ENCODE measurements around the gene OXCT1.

Gene OXCT1

DNA sequence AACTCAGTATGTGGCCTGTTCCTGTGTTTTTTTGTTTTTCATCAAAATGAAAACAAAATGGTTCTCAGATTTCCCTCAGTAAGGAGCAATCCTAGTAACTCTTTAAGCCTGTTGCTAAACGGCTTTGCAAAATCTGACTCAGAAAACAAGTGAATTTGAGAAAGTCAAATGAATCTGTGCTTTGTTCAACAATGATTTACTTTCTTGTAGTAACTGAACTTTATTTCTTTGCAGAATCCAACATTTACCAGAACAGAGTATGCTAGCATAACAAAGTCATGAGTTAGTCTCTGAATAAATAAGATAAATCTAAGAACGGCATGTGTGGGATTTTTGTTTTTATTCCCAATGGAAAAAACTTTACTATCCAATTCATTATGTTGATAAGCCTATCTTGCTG is 93.8 kb downstream of the OXCT1 start:
- no peaks in the 10 kb centered on the region for H3K9me3 ChIP-seq (ENCODE audit: control insufficient read depth in 2 of 2, low read length in 2 of 2)
- H3K27me3 ChIP-seq (ENCODE audit: control insufficient read depth in 1 of 2, insufficient read depth in 2 of 2, low read length in 2 of 2) = no peaks in the 10 kb centered on the region
- no peak overlapping the region for H3K9ac ChIP-seq (ENCODE audit: low read length in 2 of 2)
- H3K4me1 ChIP-seq (ENCODE audit: control insufficient read depth, insufficient read depth, low read length) = no peaks in the 10 kb centered on the region
- no peaks in the 10 kb centered on the region for H3K36me3 ChIP-seq (ENCODE audit: control insufficient read depth in 2 of 2, insufficient read depth in 2 of 2, low read length in 2 of 2)
- no peak overlapping the region for H3K27ac ChIP-seq (ENCODE audit: low read length)
- no peak overlapping the region for H3K4me3 ChIP-seq (ENCODE audit: low read length in 2 of 2)

DNA sequence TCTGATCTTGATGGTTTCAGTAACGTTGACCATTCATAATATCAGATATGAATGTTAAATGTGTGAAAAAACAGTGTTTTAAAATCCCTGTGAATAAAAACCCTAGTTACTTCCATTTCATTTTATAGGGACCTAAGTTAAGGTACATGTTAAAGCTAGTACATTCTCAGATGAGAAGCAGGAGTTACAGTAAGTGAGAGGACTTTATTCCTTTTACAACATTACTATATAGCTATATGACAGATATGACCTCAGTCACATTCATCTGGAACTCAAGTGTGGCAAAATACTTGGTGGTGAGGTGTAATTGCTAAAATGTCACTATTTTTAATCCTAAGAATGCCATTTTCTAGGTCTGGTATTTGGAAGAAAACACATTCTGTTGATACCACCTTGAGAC is 96.4 kb downstream of the OXCT1 start:
- no peak overlapping the region for H3K27ac ChIP-seq (ENCODE audit: low read length)
- H3K4me1 ChIP-seq (ENCODE audit: control insufficient read depth, insufficient read depth, low read length) = no peaks in the 10 kb centered on the region
- no peaks in the 10 kb centered on the region for H3K36me3 ChIP-seq (ENCODE audit: control insufficient read depth in 2 of 2, insufficient read depth in 2 of 2, low read length in 2 of 2)
- no peaks in the 10 kb centered on the region for H3K27me3 ChIP-seq (ENCODE audit: control insufficient read depth in 1 of 2, insufficient read depth in 2 of 2, low read length in 2 of 2)
- no peak overlapping the region for H3K9ac ChIP-seq (ENCODE audit: low read length in 2 of 2)
- H3K9me3 ChIP-seq (ENCODE audit: control insufficient read depth in 2 of 2, low read length in 2 of 2) = no peaks in the 10 kb centered on the region
- H3K4me3 ChIP-seq (ENCODE audit: low read length in 2 of 2) = no peak overlapping the region

DNA sequence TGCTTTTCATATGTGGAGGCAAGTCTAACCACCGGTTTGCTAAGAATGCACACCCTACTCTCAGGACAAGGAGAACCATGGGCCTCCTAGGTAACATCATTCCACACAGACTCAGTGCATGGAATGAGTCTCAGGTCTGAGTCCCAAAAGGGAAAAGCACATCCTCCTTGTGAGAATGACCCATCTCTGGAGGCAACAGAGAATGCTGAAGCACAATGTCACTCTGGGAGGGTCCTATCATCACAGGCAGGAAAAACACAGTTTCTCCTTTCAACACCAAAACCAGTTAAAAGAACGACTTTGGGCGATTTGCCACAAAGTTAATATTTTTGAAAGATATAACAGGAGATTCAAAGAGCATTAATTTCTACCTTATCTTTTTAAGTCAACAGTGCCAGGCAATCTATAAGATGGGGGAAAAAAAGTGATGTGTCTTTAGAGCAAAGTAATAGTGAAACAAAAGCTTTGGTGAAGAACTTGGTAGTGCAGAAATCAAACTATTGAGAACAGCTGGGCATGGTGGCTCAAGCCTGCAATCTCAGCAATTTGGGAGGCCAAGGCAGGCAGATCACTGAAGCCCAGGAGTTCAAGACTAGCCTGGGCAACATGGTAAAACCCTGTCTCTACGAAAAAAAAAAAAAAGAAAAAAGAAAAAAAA is 97.3 kb downstream of the OXCT1 start:
- no peak overlapping the region for H3K4me3 ChIP-seq (ENCODE audit: low read length in 2 of 2)
- H3K9ac ChIP-seq (ENCODE audit: low read length in 2 of 2) = no peak overlapping the region
- H3K27ac ChIP-seq (ENCODE audit: low read length) = no peak overlapping the region
- H3K9me3 ChIP-seq (ENCODE audit: control insufficient read depth in 2 of 2, low read length in 2 of 2) = no peaks in the 10 kb centered on the region
- peaks cover 0 to 2% of the 10 kb centered on the region in 2 donors for H3K36me3 ChIP-seq (ENCODE audit: control insufficient read depth in 2 of 2, insufficient read depth in 2 of 2, low read length in 2 of 2)
- H3K27me3 ChIP-seq (ENCODE audit: control insufficient read depth in 1 of 2, insufficient read depth in 2 of 2, low read length in 2 of 2) = no peaks in the 10 kb centered on the region
- H3K4me1 ChIP-seq (ENCODE audit: control insufficient read depth, insufficient read depth, low read length) = no peaks in the 10 kb centered on the region

DNA sequence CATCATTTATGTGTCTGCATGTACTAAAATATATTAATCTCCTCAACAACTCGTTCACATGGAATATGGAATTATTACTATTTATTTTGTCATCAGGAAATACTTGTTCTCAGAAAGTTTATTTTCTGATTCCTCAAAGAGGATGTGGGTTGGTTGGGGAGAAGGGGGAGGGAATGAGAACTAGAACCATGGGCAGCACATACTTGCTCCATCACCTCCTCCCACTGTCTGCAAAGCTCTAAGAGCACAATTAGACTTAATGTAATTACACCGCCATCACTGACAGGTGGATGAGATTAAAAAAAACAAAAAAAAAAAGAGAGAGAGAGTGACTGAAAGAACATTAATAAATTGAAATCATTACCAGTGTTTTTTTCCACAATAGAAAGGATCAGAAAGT is 98.2 kb downstream of the OXCT1 start:
- H3K9ac ChIP-seq (ENCODE audit: low read length in 2 of 2) = no peak overlapping the region
- H3K27ac ChIP-seq (ENCODE audit: low read length) = no peak overlapping the region
- no peak overlapping the region for H3K4me3 ChIP-seq (ENCODE audit: low read length in 2 of 2)
- H3K27me3 ChIP-seq (ENCODE audit: control insufficient read depth in 1 of 2, insufficient read depth in 2 of 2, low read length in 2 of 2) = no peaks in the 10 kb centered on the region
- no peaks in the 10 kb centered on the region for H3K4me1 ChIP-seq (ENCODE audit: control insufficient read depth, insufficient read depth, low read length)
- H3K36me3 ChIP-seq (ENCODE audit: control insufficient read depth in 2 of 2, insufficient read depth in 2 of 2, low read length in 2 of 2) = peaks cover 0 to 3% of the 10 kb centered on the region in 2 donors
- no peaks in the 10 kb centered on the region for H3K9me3 ChIP-seq (ENCODE audit: control insufficient read depth in 2 of 2, low read length in 2 of 2)

DNA sequence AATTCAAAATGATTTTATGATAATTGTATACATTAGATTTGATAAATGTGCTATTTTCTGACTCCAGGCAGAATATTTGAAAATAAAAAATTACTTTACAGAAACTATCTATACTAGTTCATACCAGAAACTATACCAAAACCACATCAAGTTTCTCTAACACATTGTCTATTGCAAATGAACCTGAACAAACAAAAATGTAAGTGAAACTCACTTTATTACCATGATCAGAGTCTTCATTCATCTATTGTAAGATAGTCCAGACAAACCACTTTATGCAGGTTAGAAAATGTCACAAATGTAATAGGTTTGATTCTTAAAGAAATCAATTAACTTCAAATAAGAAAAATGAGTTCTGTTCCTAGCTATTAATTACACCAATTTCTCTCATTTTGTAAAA is 99.4 kb downstream of the OXCT1 start:
- H3K4me3 ChIP-seq (ENCODE audit: low read length in 2 of 2) = no peak overlapping the region
- H3K27me3 ChIP-seq (ENCODE audit: control insufficient read depth in 1 of 2, insufficient read depth in 2 of 2, low read length in 2 of 2) = no peaks in the 10 kb centered on the region
- no peaks in the 10 kb centered on the region for H3K4me1 ChIP-seq (ENCODE audit: control insufficient read depth, insufficient read depth, low read length)
- H3K9ac ChIP-seq (ENCODE audit: low read length in 2 of 2) = no peak overlapping the region
- H3K9me3 ChIP-seq (ENCODE audit: control insufficient read depth in 2 of 2, low read length in 2 of 2) = no peaks in the 10 kb centered on the region
- no peak overlapping the region for H3K27ac ChIP-seq (ENCODE audit: low read length)
- peaks cover 0 to 3% of the 10 kb centered on the region in 2 donors for H3K36me3 ChIP-seq (ENCODE audit: control insufficient read depth in 2 of 2, insufficient read depth in 2 of 2, low read length in 2 of 2)

DNA sequence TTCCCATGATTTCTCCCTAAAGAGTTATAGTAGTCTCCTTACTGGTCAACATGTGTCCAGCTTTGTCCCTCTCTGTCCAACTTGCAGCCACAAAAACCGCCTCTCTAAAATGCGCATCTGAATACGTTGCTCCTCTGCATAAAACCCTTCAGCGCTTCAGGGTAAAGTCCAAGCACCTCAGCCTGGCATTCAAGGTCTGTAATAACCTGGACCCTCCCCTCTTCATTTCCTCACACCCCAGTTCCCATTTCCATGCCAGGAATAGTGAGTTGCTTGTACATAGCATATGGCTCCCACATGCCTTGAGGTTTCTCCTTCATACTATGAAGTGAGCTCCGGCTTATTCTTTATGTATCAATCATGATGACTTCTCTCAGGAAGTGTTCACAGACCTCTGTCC is 101.5 kb downstream of the OXCT1 start:
- no peak overlapping the region for H3K9ac ChIP-seq (ENCODE audit: low read length in 2 of 2)
- H3K4me1 ChIP-seq (ENCODE audit: control insufficient read depth, insufficient read depth, low read length) = no peaks in the 10 kb centered on the region
- H3K27me3 ChIP-seq (ENCODE audit: control insufficient read depth in 1 of 2, insufficient read depth in 2 of 2, low read length in 2 of 2) = no peaks in the 10 kb centered on the region
- no peaks in the 10 kb centered on the region for H3K9me3 ChIP-seq (ENCODE audit: control insufficient read depth in 2 of 2, low read length in 2 of 2)
- H3K27ac ChIP-seq (ENCODE audit: low read length) = no peak overlapping the region
- no peak overlapping the region for H3K4me3 ChIP-seq (ENCODE audit: low read length in 2 of 2)
- H3K36me3 ChIP-seq (ENCODE audit: control insufficient read depth in 2 of 2, insufficient read depth in 2 of 2, low read length in 2 of 2) = peaks cover 2 to 3% of the 10 kb centered on the region in 2 donors

DNA sequence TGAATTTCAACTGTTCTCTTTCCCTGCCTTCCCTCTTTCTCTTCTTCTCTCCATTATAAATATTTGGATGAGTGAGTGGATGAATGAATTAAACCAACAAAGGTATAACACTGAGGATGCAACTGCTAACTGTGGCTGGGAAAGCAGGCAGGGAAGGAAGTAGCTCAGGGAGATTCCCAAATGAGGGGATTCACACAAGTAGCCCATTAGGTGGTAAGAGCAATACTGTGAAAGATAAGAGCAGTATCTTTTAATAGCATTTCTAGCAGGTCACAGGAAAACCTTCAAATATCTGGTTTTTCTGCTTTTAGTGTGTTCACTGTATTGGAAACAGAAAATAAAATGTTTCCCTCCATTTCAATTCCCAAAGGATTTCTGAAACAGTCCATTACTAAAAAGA is 105.6 kb downstream of the OXCT1 start:
- Histone ChIP-seq H3K9me3 (ENCODE audit: control insufficient read depth in 2 of 2, low read length in 2 of 2) (no peaks in the 10 kb centered on the region), H3K27ac (ENCODE audit: low read length) (no peak overlapping the region), H3K27me3 (ENCODE audit: control insufficient read depth in 1 of 2, insufficient read depth in 2 of 2, low read length in 2 of 2) (no peaks in the 10 kb centered on the region), H3K36me3 (ENCODE audit: control insufficient read depth in 2 of 2, insufficient read depth in 2 of 2, low read length in 2 of 2) (peaks cover 8 to 14% of the 10 kb centered on the region in 2 donors), H3K9ac (ENCODE audit: low read length in 2 of 2) (no peak overlapping the region), H3K4me3 (ENCODE audit: low read length in 2 of 2) (no peak overlapping the region), H3K4me1 (ENCODE audit: control insufficient read depth, insufficient read depth, low read length) (no peaks in the 10 kb centered on the region)

DNA sequence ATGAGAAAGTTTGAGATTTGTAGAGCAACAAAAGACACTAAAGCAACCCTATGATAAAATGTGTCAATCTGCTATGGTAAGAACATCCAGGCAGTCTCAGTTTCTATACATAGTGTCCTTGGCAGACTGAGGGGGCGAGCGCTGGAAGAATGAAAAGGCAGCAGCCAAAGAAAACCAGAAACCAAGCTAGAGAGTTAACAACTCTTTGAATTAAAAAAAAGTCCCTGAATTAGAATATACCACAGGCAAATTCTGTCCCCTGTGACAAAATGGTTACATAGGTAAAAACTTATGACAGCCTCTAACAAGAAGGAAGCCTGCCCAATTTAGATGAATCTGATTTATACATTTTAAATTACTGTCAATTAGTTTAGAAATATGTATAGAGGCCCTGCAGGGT is 106.7 kb downstream of the OXCT1 start:
- Histone ChIP-seq H3K9ac (ENCODE audit: low read length in 2 of 2) (no peak overlapping the region), H3K27me3 (ENCODE audit: control insufficient read depth in 1 of 2, insufficient read depth in 2 of 2, low read length in 2 of 2) (no peaks in the 10 kb centered on the region)

DNA sequence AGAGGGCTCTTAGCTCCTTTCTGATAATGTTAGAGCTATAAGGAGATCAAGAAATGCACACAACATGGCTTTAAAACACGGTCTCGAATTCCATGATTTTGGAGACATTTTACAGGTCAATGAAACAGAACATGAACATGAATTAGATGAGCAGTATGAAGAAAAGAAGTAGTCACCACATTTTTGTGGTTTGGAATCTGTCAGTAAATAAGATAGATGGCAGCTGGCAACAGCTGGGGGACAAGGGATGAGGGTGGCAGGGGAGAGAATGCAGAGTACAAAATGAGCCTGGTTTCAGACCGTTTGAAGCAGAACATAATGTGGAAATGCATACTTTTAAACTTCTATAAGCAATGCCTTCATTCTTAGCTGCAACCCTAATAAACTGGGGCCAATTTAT is 107.1 kb downstream of the OXCT1 start:
- no peak overlapping the region for H3K4me3 ChIP-seq (ENCODE audit: low read length in 2 of 2)
- no peaks in the 10 kb centered on the region for H3K4me1 ChIP-seq (ENCODE audit: control insufficient read depth, insufficient read depth, low read length)
- no peaks in the 10 kb centered on the region for H3K9me3 ChIP-seq (ENCODE audit: control insufficient read depth in 2 of 2, low read length in 2 of 2)
- H3K36me3 ChIP-seq (ENCODE audit: control insufficient read depth in 2 of 2, insufficient read depth in 2 of 2, low read length in 2 of 2) = peaks cover 10 to 20% of the 10 kb centered on the region in 2 donors
- no peaks in the 10 kb centered on the region for H3K27me3 ChIP-seq (ENCODE audit: control insufficient read depth in 1 of 2, insufficient read depth in 2 of 2, low read length in 2 of 2)
- H3K27ac ChIP-seq (ENCODE audit: low read length) = no peak overlapping the region
- no peak overlapping the region for H3K9ac ChIP-seq (ENCODE audit: low read length in 2 of 2)

More for the DNA sequence above, 106.7 kb downstream of the OXCT1 start:
- no peak overlapping the region for H3K27ac ChIP-seq (ENCODE audit: low read length)
- peaks cover 10 to 19% of the 10 kb centered on the region in 2 donors for H3K36me3 ChIP-seq (ENCODE audit: control insufficient read depth in 2 of 2, insufficient read depth in 2 of 2, low read length in 2 of 2)
- H3K4me1 ChIP-seq (ENCODE audit: control insufficient read depth, insufficient read depth, low read length) = no peaks in the 10 kb centered on the region
- no peak overlapping the region for H3K4me3 ChIP-seq (ENCODE audit: low read length in 2 of 2)
- no peaks in the 10 kb centered on the region for H3K9me3 ChIP-seq (ENCODE audit: control insufficient read depth in 2 of 2, low read length in 2 of 2)

DNA sequence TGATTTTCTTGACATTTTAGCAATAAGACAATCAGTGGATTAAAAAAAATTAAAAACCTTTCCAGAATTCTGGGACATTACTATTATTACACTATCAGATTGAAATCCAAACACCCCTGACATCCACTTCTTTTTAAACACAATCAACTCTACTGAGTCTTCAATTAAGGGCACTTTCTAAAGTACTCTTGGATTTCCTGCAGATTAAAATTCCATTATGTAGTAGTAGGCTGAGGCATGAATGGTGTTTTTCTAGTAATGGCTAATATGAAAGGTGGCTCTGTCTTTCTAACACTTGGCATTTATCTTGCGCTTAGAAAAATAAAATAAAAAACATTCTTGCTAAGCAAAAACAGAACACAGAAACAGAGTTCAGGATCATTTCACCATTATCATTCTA is 107.8 kb downstream of the OXCT1 start:
- Histone ChIP-seq H3K4me3 (ENCODE audit: low read length in 2 of 2) (no peak overlapping the region), H3K4me1 (ENCODE audit: control insufficient read depth, insufficient read depth, low read length) (no peaks in the 10 kb centered on the region), H3K36me3 (ENCODE audit: control insufficient read depth in 2 of 2, insufficient read depth in 2 of 2, low read length in 2 of 2) (peaks cover 10 to 24% of the 10 kb centered on the region in 2 donors), H3K9ac (ENCODE audit: low read length in 2 of 2) (no peak overlapping the region), H3K9me3 (ENCODE audit: control insufficient read depth in 2 of 2, low read length in 2 of 2) (no peaks in the 10 kb centered on the region), H3K27me3 (ENCODE audit: control insufficient read depth in 1 of 2, insufficient read depth in 2 of 2, low read length in 2 of 2) (no peaks in the 10 kb centered on the region), H3K27ac (ENCODE audit: low read length) (no peak overlapping the region)

DNA sequence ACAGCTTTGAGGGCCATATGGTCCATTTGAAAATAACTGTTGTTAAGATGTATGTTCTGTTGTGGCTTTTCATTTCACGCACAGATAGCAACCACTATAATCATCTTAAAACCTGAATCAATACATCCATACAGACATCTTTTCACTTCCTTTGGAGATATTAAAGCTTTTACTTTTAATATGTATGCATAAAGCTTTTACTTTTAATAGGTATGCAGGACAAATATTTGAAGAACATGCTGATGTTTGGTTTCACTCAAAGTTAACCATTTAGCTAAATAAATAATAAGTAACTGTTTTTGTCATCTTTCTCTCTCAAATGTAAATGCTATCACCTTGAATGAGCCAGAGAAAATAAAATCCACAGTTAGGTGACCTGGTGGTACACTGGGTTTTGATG is 108.6 kb downstream of the OXCT1 start:
- Histone ChIP-seq H3K36me3 (ENCODE audit: control insufficient read depth in 2 of 2, insufficient read depth in 2 of 2, low read length in 2 of 2) (peaks cover 10 to 27% of the 10 kb centered on the region in 2 donors), H3K9me3 (ENCODE audit: control insufficient read depth in 2 of 2, low read length in 2 of 2) (no peaks in the 10 kb centered on the region), H3K9ac (ENCODE audit: low read length in 2 of 2) (no peak overlapping the region)

More for the DNA sequence above, 108.6 kb downstream of the OXCT1 start:
- Histone ChIP-seq H3K27ac (ENCODE audit: low read length) (no peak overlapping the region), H3K27me3 (ENCODE audit: control insufficient read depth in 1 of 2, insufficient read depth in 2 of 2, low read length in 2 of 2) (no peaks in the 10 kb centered on the region), H3K4me1 (ENCODE audit: control insufficient read depth, insufficient read depth, low read length) (no peaks in the 10 kb centered on the region), H3K4me3 (ENCODE audit: low read length in 2 of 2) (no peak overlapping the region)
